Osteoblast (primary cell): Measurements from ENCODE around the gene MEG3. TPM values are rescaled to one million over a fixed set of nuclear protein-coding genes. Genes with fewer than 3 reads are reported as not detected.

Source experiments
- DNase-seq: peaks from one replicate; pipeline ENCODE4 v3.0.0; 2011; ENCODE audit warnings: low spot score, mixed read lengths; ENCODE audit not compliant: insufficient read length; ENCODE audit errors: missing footprints
- H2AFZ ChIP-seq: 2 replicates; pipeline ENCODE4 v1.6.0; 2011; ENCODE audit warnings: mild to moderate bottlenecking, low read length
- H3K27ac ChIP-seq: 2 replicates; pipeline ENCODE4 v1.5.1; 2011; ENCODE audit warnings: mild to moderate bottlenecking, low read depth, low read length, moderate library complexity
- H3K27me3 ChIP-seq: 2 replicates; pipeline ENCODE4 v1.6.0; 2012; ENCODE audit warnings: mild to moderate bottlenecking, control low read depth, inconsistent platforms, low read length, moderate library complexity; ENCODE audit not compliant: insufficient read depth
- H3K36me3 ChIP-seq: 2 replicates; pipeline ENCODE4 v1.5.1; 2011; ENCODE audit warnings: mild to moderate bottlenecking, low read length, control low read depth, moderate library complexity; ENCODE audit not compliant: insufficient read depth
- H3K4me1 ChIP-seq: 2 replicates; pipeline ENCODE4 v1.5.1; 2011; ENCODE audit warnings: mild to moderate bottlenecking, low read length, control low read depth, moderate library complexity; ENCODE audit not compliant: insufficient read depth
- H3K4me2 ChIP-seq: 2 replicates; pipeline ENCODE4 v1.6.0; 2011; ENCODE audit warnings: mild to moderate bottlenecking, low read length; ENCODE audit not compliant: insufficient read depth
- H3K4me3 ChIP-seq: fragments of 200-600 bp; sonication (generic); 3 replicates; pipeline ENCODE4 v1.5.1; 2012; ENCODE audit warnings: mild to moderate bottlenecking, low read length, inconsistent platforms; ENCODE audit not compliant: insufficient read depth
- H3K79me2 ChIP-seq: 2 replicates; pipeline ENCODE4 v1.6.0; 2012; ENCODE audit warnings: mild to moderate bottlenecking, low read length, control low read depth, inconsistent platforms; ENCODE audit not compliant: insufficient read depth
- H3K9me3 ChIP-seq: 2 replicates; pipeline ENCODE4 v1.5.1; 2011; ENCODE audit warnings: low read depth, low read length, control low read depth
- H4K20me1 ChIP-seq: 2 replicates; pipeline ENCODE4 v1.6.0; 2012; ENCODE audit warnings: mild to moderate bottlenecking, low read length, control low read depth; ENCODE audit not compliant: insufficient read depth
- total RNA-seq: library from RNA; depleted of rRNA; stranded (reverse); fragments of >200 nt; gene quantifications from 2 replicates; pipeline ENCODE4 v1.2.3, GENCODE V29; 2012
- TF ChIP-seq, protein P1 (sequence below): IDR thresholded peaks from 2 replicates; pipeline ENCODE4 v1.5.1; 2011; ENCODE audit warnings: mild to moderate bottlenecking, low read depth, low read length, moderate library complexity; ENCODE audit errors: extremely low read depth

The MEG3 gene
- total RNA-seq, 1 donor: 200 TPM

DNA sequence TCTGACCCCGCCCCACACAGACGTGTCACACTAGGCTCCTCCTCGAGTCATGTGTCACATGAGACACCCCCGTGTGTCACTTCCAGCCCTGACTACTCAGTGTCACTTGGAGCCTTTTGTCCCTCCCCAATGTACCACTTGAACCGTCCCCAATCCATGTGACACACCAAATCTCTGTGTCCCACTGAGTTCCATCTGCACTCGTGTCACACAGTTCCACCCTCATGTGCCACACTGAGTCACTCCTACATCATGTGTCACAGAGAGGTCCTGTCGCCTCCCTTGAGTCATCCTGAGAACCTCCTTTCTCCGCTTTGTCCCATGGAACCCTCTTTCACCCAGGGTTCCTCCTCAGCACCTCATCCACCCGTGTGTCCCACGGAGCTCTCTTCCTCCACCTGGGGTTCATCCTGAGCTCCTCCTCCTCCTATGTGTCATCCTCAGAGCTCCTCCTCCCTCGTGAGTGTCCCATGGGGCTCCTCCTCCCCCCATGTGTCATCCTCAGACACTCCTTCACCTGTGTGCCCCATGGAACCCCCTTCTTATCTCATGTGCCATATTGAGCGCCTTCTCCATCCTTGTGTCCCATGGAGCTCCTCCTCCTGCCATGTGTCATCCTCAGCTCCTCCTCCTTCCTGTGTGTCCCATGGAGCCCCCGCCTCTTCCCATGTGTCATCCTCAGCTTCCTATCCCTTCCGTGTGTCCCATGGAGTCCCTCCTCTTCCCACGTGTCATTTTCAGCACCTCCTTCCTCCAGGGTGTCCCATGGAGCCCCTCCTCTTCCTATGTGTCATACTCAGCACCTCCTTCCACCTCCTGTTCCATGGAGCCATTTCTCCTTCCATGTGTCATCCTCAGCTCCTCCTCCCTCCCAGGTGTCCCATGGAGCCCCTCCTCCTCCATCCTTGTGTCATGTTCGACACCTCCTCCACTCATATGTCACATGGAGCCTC is 45.6 kb downstream of the MEG3 start:
- H3K27ac ChIP-seq: peak overlapping the region; percentile 13
- no peaks in the 10 kb centered on the region for H3K4me1 ChIP-seq
- H3K79me2 ChIP-seq: peaks cover 55% of the 10 kb centered on the region
- H3K9me3 ChIP-seq: no peaks in the 10 kb centered on the region
- H2AFZ ChIP-seq: no peak overlapping the region
- peak; percentile 88 for DNase-seq
- H3K27me3 ChIP-seq: no peaks in the 10 kb centered on the region
- TF ChIP-seq, protein P1, sequence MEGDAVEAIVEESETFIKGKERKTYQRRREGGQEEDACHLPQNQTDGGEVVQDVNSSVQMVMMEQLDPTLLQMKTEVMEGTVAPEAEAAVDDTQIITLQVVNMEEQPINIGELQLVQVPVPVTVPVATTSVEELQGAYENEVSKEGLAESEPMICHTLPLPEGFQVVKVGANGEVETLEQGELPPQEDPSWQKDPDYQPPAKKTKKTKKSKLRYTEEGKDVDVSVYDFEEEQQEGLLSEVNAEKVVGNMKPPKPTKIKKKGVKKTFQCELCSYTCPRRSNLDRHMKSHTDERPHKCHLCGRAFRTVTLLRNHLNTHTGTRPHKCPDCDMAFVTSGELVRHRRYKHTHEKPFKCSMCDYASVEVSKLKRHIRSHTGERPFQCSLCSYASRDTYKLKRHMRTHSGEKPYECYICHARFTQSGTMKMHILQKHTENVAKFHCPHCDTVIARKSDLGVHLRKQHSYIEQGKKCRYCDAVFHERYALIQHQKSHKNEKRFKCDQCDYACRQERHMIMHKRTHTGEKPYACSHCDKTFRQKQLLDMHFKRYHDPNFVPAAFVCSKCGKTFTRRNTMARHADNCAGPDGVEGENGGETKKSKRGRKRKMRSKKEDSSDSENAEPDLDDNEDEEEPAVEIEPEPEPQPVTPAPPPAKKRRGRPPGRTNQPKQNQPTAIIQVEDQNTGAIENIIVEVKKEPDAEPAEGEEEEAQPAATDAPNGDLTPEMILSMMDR: no peak
- no peak overlapping the region for H3K4me3 ChIP-seq
- H3K36me3 ChIP-seq: peaks cover 13% of the 10 kb centered on the region
- H4K20me1 ChIP-seq: peaks cover 59% of the 10 kb centered on the region
- no peak overlapping the region for H3K4me2 ChIP-seq

GRCh38 chr14:100872259-100873095 is 46.6 kb downstream of the MEG3 start:
- Histone ChIP-seq H3K4me1 (no peaks in the 10 kb centered on the region), H3K36me3 (peaks cover 13% of the 10 kb centered on the region), H3K4me3 (no peak overlapping the region), H3K4me2 (no peak overlapping the region), H4K20me1 (peaks cover 56% of the 10 kb centered on the region), H3K79me2 (peaks cover 54% of the 10 kb centered on the region), H3K27ac (peak overlapping the region; percentile 13), H3K9me3 (no peaks in the 10 kb centered on the region), H3K27me3 (no peaks in the 10 kb centered on the region), H2AFZ (no peak overlapping the region)
- TF ChIP-seq, protein P1: no peak
- DNase-seq: peak; percentile 93

DNA sequence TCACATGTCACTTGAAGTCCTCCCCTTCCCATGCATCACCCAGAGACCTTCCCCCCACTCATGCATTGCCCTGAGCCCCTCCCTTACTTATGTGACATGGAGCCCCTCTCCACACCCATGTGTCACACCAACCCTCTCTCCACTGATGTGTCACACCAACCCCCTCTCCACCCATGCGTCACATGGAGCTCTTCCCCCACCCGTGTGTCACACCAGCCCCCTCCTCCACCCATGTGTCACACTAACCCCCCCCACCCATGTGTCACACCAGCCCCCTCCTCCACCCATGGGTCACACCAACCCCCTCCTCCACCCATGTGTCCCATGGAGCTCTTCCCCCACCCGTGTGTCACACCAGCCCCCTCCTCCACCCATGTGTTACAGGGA is 47.2 kb downstream of the MEG3 start:
- H2AFZ ChIP-seq: no peak overlapping the region
- H3K27ac ChIP-seq: peak overlapping the region; percentile 13
- peaks cover 57% of the 10 kb centered on the region for H4K20me1 ChIP-seq
- H3K4me2 ChIP-seq: no peak overlapping the region
- DNase-seq: peak; percentile 88
- no peaks in the 10 kb centered on the region for H3K27me3 ChIP-seq
- H3K4me1 ChIP-seq: no peaks in the 10 kb centered on the region
- peaks cover 58% of the 10 kb centered on the region for H3K79me2 ChIP-seq
- no peaks in the 10 kb centered on the region for H3K9me3 ChIP-seq
- no peak overlapping the region for H3K4me3 ChIP-seq
- H3K36me3 ChIP-seq: peaks cover 12% of the 10 kb centered on the region
- TF ChIP-seq, protein P1: no peak

- H2AFZ ChIP-seq: no peak overlapping the region
- no peak overlapping the region for H3K4me2 ChIP-seq
- H3K27me3 ChIP-seq: no peaks in the 10 kb centered on the region
- no peak overlapping the region for H3K27ac ChIP-seq
- peaks cover 58% of the 10 kb centered on the region for H4K20me1 ChIP-seq
- H3K79me2 ChIP-seq: peaks cover 60% of the 10 kb centered on the region
- H3K4me1 ChIP-seq: no peaks in the 10 kb centered on the region
- no peaks in the 10 kb centered on the region for H3K9me3 ChIP-seq
- no peak overlapping the region for H3K4me3 ChIP-seq
- TF ChIP-seq, protein P1: no peak
- no peak for DNase-seq
- peaks cover 6% of the 10 kb centered on the region for H3K36me3 ChIP-seq
These were observed 48.1 kb downstream of the MEG3 start for GRCh38 chr14:100874051-100874410.
